MM.1S (cell line): ENCODE results near the gene CXXC5.

Experiments
- DNase-seq: peaks from one replicate; pipeline ENCODE4 v3.0.0-alpha.2; 2015
- H2AFZ ChIP-seq: fragments of 300-600 bp; sonication (generic); 2 replicates; pipeline ENCODE4 v1.6.0; 2016; ENCODE audit warnings: antibody characterized with exemption, low read length
- H3F3A ChIP-seq: fragments of 300-600 bp; sonication (generic); 2 replicates; pipeline ENCODE4 v1.6.1; 2016; ENCODE audit warnings: mild to moderate bottlenecking, antibody characterized with exemption, low read length, moderate library complexity, mixed read lengths; ENCODE audit not compliant: insufficient read depth
- H3K27ac ChIP-seq: fragments of 300-600 bp; sonication (generic); 2 replicates; pipeline ENCODE4 v1.5.1; 2016; ENCODE audit warnings: mild to moderate bottlenecking, low read length
- H3K27me3 ChIP-seq: fragments of 300-600 bp; sonication (generic); replicated peaks from 2 replicates; pipeline ENCODE4 v1.6.0; 2016; ENCODE audit warnings: low read length; ENCODE audit not compliant: insufficient read depth
- H3K36me3 ChIP-seq: fragments of 300-600 bp; sonication (generic); replicated peaks from 2 replicates; pipeline ENCODE4 v1.6.1; 2016; ENCODE audit warnings: mild to moderate bottlenecking, low read length, mixed read lengths; ENCODE audit not compliant: insufficient read depth
- H3K4me1 ChIP-seq: fragments of 300-600 bp; sonication (generic); 2 replicates; pipeline ENCODE4 v1.6.1; 2016; ENCODE audit warnings: low read length, mixed read lengths
- H3K4me2 ChIP-seq: fragments of 300-600 bp; sonication (generic); 2 replicates; pipeline ENCODE4 v1.6.0; 2016; ENCODE audit warnings: low read depth, low read length
- H3K4me3 ChIP-seq: fragments of 300-600 bp; sonication (generic); 2 replicates; pipeline ENCODE4 v1.5.1; 2016; ENCODE audit warnings: low read length, mixed read lengths
- H3K79me2 ChIP-seq: fragments of 300-600 bp; sonication (generic); 2 replicates; pipeline ENCODE4 v1.6.1; 2016; ENCODE audit warnings: mixed run types, low read length, mixed read lengths
- H3K9ac ChIP-seq: fragments of 300-600 bp; sonication (generic); 2 replicates; pipeline ENCODE4 v1.6.1; 2016; ENCODE audit warnings: low read length, mixed read lengths
- H3K9me2 ChIP-seq: fragments of 300-600 bp; sonication (generic); replicated peaks from 2 replicates; pipeline ENCODE4 v1.6.1; 2016; ENCODE audit warnings: mild to moderate bottlenecking, low read length, mixed read lengths; ENCODE audit not compliant: insufficient read depth
- H3K9me3 ChIP-seq: fragments of 300-600 bp; sonication (generic); replicated peaks from 2 replicates; pipeline ENCODE4 v1.6.1; 2016; ENCODE audit warnings: mild to moderate bottlenecking, low read length, mixed read lengths; ENCODE audit not compliant: insufficient read depth
- H4K20me1 ChIP-seq: fragments of 300-600 bp; sonication (generic); 2 replicates; pipeline ENCODE4 v1.6.1; 2016; ENCODE audit warnings: mild to moderate bottlenecking, low read length, moderate library complexity, mixed read lengths; ENCODE audit not compliant: insufficient read depth
- CTCF ChIP-seq: fragments of 300-600 bp; sonication (generic); IDR thresholded peaks from 2 replicates; pipeline ENCODE4 v1.5.1; 2016; ENCODE audit warnings: antibody characterized with exemption, low read length, mixed read lengths
- EZH2 ChIP-seq: fragments of 300-600 bp; sonication (generic); optimal IDR thresholded peaks from 2 replicates; pipeline ENCODE3; 2017; ENCODE audit warnings: low read depth, mild to moderate bottlenecking, antibody characterized with exemption, low read length, mixed read lengths
- EZH2phosphoT487 ChIP-seq: fragments of 300-600 bp; sonication (generic); IDR thresholded peaks from 2 replicates; pipeline ENCODE4 v1.6.1; 2018; ENCODE audit warnings: antibody characterized with exemption, low read length

Gene CXXC5

DNA sequence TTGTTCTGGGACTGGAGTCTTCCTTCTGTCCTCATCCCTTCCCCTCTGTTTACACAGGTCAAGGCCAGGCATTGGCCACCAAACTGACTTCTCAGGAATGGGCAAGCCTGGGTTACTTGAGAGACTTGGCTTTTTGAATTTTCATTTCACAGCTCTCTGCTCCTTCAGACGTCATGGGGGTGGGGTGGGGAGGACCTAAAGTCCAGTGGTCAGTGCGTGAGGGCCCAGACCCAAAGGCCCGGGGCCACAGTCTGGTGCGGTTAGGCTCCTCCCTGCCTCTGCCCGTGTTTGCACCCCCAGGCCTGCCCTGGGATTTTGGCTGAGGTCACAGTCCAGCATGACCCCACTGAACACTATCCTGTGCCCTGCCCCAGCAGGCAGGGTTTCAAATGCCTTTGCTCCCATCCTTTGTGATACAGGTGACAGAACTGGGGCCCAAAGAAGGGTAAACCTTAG lies 4.1 kb upstream of the CXXC5 start:
- no peak overlapping the region for H3K4me2 ChIP-seq

DNA sequence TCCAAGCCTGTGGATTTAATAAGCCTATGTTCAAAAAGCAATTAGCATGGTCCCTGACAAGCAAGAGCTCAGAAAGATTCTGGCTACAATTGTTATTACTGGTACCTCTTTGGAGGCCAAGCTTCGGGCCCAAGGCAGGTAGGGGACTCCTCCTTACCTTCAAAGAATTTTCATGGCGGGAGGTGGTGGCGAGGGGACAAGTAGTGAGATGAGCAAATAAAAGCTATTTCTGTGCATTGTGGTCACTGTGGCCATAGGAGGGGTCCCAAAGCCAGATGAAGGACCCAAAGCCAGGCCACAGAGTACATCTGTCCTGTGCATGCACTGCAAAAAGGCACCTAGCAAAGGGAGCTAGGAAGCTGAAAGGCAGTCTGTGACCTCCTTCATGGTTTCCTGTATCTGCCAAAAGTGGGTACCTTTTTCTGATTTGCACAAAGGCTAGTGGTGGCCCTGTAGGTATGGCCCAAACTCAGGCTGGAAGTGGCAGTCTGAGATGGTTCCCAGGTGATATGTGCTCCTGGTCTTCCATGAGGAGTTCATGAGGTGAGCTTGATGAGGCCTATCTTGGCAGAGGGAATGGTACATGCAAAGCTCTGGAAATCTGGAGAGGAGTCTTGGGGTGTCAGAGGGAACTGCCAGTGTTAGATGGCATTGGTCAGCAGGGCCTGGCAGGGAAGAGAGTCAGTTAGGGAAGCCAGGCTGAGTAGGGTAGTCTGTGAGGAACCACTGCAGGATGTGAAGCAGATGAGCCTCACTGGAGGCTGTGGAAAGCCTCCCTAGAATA lies 3.3 kb upstream of the CXXC5 start:
- Histone ChIP-seq H3K79me2 (peaks cover 12% of the 10 kb centered on the region), H3K27ac (no peak overlapping the region), H3K4me2 (no peak overlapping the region), H3K9me2 (no peaks in the 10 kb centered on the region), H3K9ac (no peak overlapping the region), H3F3A (peaks cover 3% of the 10 kb centered on the region; the same call in 1 of the 2 replicates), H3K27me3 (no peaks in the 10 kb centered on the region), H3K9me3 (no peaks in the 10 kb centered on the region), H3K4me3 (no peak overlapping the region), H2AFZ (no peak overlapping the region), H3K36me3 (no peaks in the 10 kb centered on the region), H3K4me1 (peaks cover 4% of the 10 kb centered on the region; the same call in 1 of the 2 replicates), H4K20me1 (no peaks in the 10 kb centered on the region)
- no peak for DNase-seq
- no peak for TF ChIP-seq EZH2phosphoT487
- TF ChIP-seq EZH2: no peak
- no peak for TF ChIP-seq CTCF

More for the DNA sequence above, 4.1 kb upstream of the CXXC5 start:
- H3K27ac ChIP-seq: no peak overlapping the region
- no peaks in the 10 kb centered on the region for H3K27me3 ChIP-seq
- peaks cover 11% of the 10 kb centered on the region for H3K4me1 ChIP-seq
- H3K79me2 ChIP-seq: peaks cover 8% of the 10 kb centered on the region
- DNase-seq: no peak
- no peaks in the 10 kb centered on the region for H3K9me3 ChIP-seq
- no peaks in the 10 kb centered on the region for H3K36me3 ChIP-seq
- no peak overlapping the region for H3K9ac ChIP-seq
- no peaks in the 10 kb centered on the region for H4K20me1 ChIP-seq
- TF ChIP-seq EZH2phosphoT487 (no peak), CTCF (no peak), EZH2 (no peak)
- no peak overlapping the region for H3K4me3 ChIP-seq
- peaks cover 3% of the 10 kb centered on the region; the same call in 1 of the 2 replicates for H3F3A ChIP-seq
- H2AFZ ChIP-seq: no peak overlapping the region
- no peaks in the 10 kb centered on the region for H3K9me2 ChIP-seq

DNA sequence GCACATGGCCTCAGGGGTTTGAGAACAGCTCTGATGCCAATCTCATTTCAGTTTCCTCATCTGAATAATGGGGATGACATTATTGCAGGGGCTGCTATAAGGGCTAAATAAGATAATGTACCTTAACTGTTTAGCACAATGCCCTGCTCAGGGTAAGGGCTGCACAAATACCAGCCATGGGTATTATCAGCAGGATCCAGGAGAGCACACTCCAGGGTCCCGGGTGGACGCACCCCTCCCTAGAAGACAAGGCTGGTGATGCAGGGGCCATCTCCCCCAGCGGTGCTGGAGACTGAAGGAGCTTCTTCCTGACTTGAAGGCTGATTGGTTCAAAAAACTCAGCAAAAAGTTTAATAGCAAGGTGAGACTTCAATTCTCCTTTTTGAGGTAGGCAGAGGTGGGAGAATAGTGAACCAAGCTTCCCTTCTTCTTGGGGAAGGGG lies 2.7 kb upstream of the CXXC5 start:
- TF ChIP-seq CTCF (no peak), EZH2 (no peak), EZH2phosphoT487 (no peak)
- H3K27ac ChIP-seq: no peak overlapping the region
- H3K9me2 ChIP-seq: no peaks in the 10 kb centered on the region
- H4K20me1 ChIP-seq: no peaks in the 10 kb centered on the region
- H3K9ac ChIP-seq: no peak overlapping the region
- no peaks in the 10 kb centered on the region for H3K36me3 ChIP-seq
- no peak overlapping the region for H2AFZ ChIP-seq
- no peaks in the 10 kb centered on the region for H3K27me3 ChIP-seq
- H3K4me3 ChIP-seq: no peak overlapping the region
- peaks cover 18% of the 10 kb centered on the region for H3K79me2 ChIP-seq
- no peak for DNase-seq
- H3K4me1 ChIP-seq: peaks cover 4% of the 10 kb centered on the region; the same call in 1 of the 2 replicates
- no peak overlapping the region for H3K4me2 ChIP-seq
- peaks cover 3% of the 10 kb centered on the region; the same call in 1 of the 2 replicates for H3F3A ChIP-seq
- no peaks in the 10 kb centered on the region for H3K9me3 ChIP-seq
